Psoas muscle (tissue), 8 donors: Measurements from ENCODE around the gene CDH10. TPM values are rescaled to one million over a fixed set of nuclear protein-coding genes. Genes with fewer than 3 reads are reported as not detected.

Source experiments
- ATAC-seq, 4 donors: fragments of 200-7000 bp; cut with Tn5 transposase; one replicate each; pipeline ENCODE4 v1.9.1; 2020; ENCODE audit warnings: moderate library complexity in 3 of 4, mild to moderate bottlenecking in 2 of 4
- DNase-seq, 2 donors: peaks; one replicate each; pipeline ENCODE4 v3.0.0-alpha.2; 2020
- H3K27ac ChIP-seq: fragments of 200-600 bp; one replicate; pipeline ENCODE4 v1.8.0; 2022
- H3K27me3 ChIP-seq, 3 donors: fragments of 200-600 bp in 1 of 3; one replicate each; pipeline versions ENCODE4 v1.6.1 to v1.8.0; 2013 to 2022; ENCODE audit warnings: low read length in 2 of 3, mild to moderate bottlenecking in 2 of 3, moderate library complexity in 1 of 3; ENCODE audit not compliant: insufficient read depth in 3 of 3
- H3K36me3 ChIP-seq, 2 donors: fragments of 200-600 bp in 1 of 2; one replicate each; pipeline versions ENCODE4 v1.6.1 to v1.8.0; 2013 to 2022; ENCODE audit warnings: low read depth in 1 of 2, mild to moderate bottlenecking in 1 of 2, moderate library complexity in 1 of 2; ENCODE audit not compliant: insufficient read depth in 1 of 2
- H3K4me1 ChIP-seq: fragments of 200-600 bp; one replicate; pipeline ENCODE4 v1.8.0; 2022
- H3K4me3 ChIP-seq: fragments of 200-600 bp; one replicate; pipeline ENCODE4 v1.8.0; 2022; ENCODE audit warnings: mild to moderate bottlenecking
- H3K9me3 ChIP-seq: fragments of 200-600 bp; one replicate; pipeline ENCODE4 v1.8.0; 2022
- CTCF ChIP-seq: fragments of 200-600 bp; IDR thresholded peaks from one replicate; pipeline ENCODE4 v1.8.0; 2022; ENCODE audit warnings: antibody characterized with exemption
- WGBS, 3 donors: extraction: QIAGEN DNeasy Blood & Tissue Kit; methylation state at CpG; one replicate each; pipeline versions ENCODE4 v1.1.6 to v1.1.7; 2013; 5-methylcytosine and 5-hydroxymethylcytosine counted together
- intact Hi-C, 2 donors: fragments of 100-400 bp; cut with DNase I; formaldehyde crosslinking; loops; one replicate each; pipeline versions ENCODE4 v1.11.0 to v1.14.2; 2022
- polyA plus RNA-seq, 3 donors: library from polyadenylated mRNA; stranded (reverse); fragments of 200-250 nt; gene quantifications; one replicate each; pipeline ENCODE4 v1.2.3, GENCODE V29; 2013
- total RNA-seq, 4 donors: library from RNA; stranded (reverse); fragmentation: NEBNext Ultra II Directional in 2 of 4; extraction: Animal tissue kit (Norgen Biotek cat#: 25700) in 2 of 4; gene quantifications; one replicate each; pipeline versions ENCODE4 v1.2.1 to v1.2.4, GENCODE V29; 2021 to 2023
- donor health status: healthy with polysubstance abuse.
- donor health status: DM: no; HTN: no; CAD: no; lungs with moderate emphysema.
- donor health status: Bipolar disorder and iron deficiency.
- donor health status: healthy.
- donor health status: DM: yes; HTN: yes; CAD: no.
- donor health status: DM: no; HTN: no; CAD: no.
- donor health status: DM: no; HTN: no; CAD: no.
- donor health status: DM: yes; HTN: yes; CAD: no.

The CDH10 gene
- total and polyA plus RNA-seq, 7 donors: 0.03 TPM; not detected in 6

- Histone ChIP-seq H3K4me1 (no peaks in the 10 kb centered on the region), H3K27ac (no peak overlapping the region), H3K27me3 (no peaks in the 10 kb centered on the region), H3K4me3 (no peak overlapping the region), H3K36me3 (no peaks in the 10 kb centered on the region), H3K9me3 (no peaks in the 10 kb centered on the region)
- DNase-seq: no peak
- intact Hi-C loops: no loop called here
- ATAC-seq: no peak
- no peak for TF ChIP-seq CTCF
- WGBS, 3 donors: 8 to 12% (median 9%) methylated on average over 1 of the region's 1 CpG
These were observed 45.8 kb downstream of the CDH10 start for GRCh38 chr5:24598956-24599355.

DNA sequence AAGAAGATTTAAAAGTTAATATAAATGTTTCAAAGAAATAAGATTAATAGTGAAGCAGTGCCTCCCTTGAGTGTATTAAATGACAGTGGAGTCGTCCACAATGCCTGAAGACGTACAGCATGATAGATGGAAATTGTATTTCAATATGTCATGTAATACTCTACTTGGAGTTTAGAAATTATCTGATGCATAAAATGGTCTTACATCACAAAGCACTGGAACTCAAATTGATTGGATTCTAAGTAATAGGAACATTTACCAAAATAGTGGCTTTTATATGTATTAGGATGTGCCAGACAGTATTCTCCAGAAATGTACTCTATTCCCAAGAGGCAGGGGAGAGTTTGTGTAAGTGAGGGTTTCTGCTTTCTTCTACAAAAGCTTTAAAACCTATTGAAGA, 49.4 kb downstream of the CDH10 start:
- Histone ChIP-seq H3K27ac (no peak overlapping the region), H3K4me3 (no peak overlapping the region), H3K27me3 (no peaks in the 10 kb centered on the region), H3K4me1 (no peaks in the 10 kb centered on the region), H3K9me3 (no peaks in the 10 kb centered on the region), H3K36me3 (no peaks in the 10 kb centered on the region)
- no peak for TF ChIP-seq CTCF
- WGBS, 3 donors: 34 to 39% (median 37%) methylated on average over 2 of the region's 2 CpGs
- intact Hi-C loops: no loop called here
- DNase-seq (no peak), ATAC-seq (no peak)

- ATAC-seq (no peak), DNase-seq (no peak)
- Histone ChIP-seq H3K27ac (no peak overlapping the region), H3K4me1 (no peaks in the 10 kb centered on the region), H3K27me3 (no peaks in the 10 kb centered on the region), H3K4me3 (no peak overlapping the region), H3K9me3 (no peaks in the 10 kb centered on the region), H3K36me3 (no peaks in the 10 kb centered on the region)
- intact Hi-C loops: no loop called here
- no peak for TF ChIP-seq CTCF
These were observed 53.4 kb downstream of the CDH10 start for GRCh38 chr5:24591426-24591825.

DNA sequence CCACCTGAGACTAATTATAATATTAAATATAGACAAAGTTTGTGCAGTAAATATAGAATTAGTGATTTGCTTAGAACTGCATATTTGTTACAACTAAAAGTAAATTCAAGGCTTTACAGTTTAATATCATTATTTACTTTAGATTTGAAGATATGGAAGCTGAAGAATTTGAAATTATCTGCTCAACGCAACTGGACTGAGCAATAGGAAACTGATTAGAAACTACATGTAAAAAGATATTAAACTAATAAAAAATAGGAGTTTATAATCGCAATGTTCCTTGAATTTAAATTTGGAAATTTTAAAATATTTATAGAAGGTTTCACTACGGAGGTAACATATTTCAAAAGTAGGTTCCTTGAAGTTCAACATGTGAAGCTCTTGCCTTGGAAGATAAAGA, 55.2 kb downstream of the CDH10 start:
- DNase-seq (no peak), ATAC-seq (no peak)
- intact Hi-C loops: no loop called here
- H3K4me1 ChIP-seq: no peaks in the 10 kb centered on the region
- H3K9me3 ChIP-seq: no peaks in the 10 kb centered on the region
- H3K36me3 ChIP-seq: no peaks in the 10 kb centered on the region
- no peak overlapping the region for H3K27ac ChIP-seq
- WGBS, 3 donors: 89 to 92% (median 91%) methylated on average over 3 of the region's 3 CpGs
- no peaks in the 10 kb centered on the region for H3K27me3 ChIP-seq
- no peak for TF ChIP-seq CTCF
- H3K4me3 ChIP-seq: no peak overlapping the region

DNA sequence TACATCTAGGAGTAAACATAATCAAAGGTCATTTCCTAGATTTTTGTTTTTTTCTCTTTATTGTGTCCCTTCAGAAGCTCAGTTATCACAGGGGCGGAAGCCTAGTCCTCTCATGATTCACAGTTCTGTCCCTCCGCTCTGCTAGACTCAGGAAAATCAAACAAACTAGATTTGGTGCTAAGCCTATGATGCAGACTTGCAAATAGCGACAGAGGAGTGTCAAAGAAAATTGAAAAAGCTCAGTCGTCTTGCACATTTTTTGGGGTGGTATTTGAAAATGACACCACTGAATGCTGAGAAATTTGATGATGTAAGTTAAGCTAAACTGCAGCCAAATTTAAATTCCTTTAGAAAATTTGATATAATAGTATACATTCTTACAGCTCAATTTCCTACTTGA, 59.0 kb downstream of the CDH10 start:
- no peak overlapping the region for H3K4me3 ChIP-seq
- no peaks in the 10 kb centered on the region for H3K36me3 ChIP-seq
- TF ChIP-seq CTCF: no peak
- no peaks in the 10 kb centered on the region for H3K9me3 ChIP-seq
- intact Hi-C loops: no loop called here
- no peaks in the 10 kb centered on the region for H3K4me1 ChIP-seq
- H3K27me3 ChIP-seq: no peaks in the 10 kb centered on the region
- 55 to 59% (median 57%) methylated on average over 4 of the region's 4 CpGs for WGBS, 3 donors
- DNase-seq: no peak
- ATAC-seq: no peak
- no peak overlapping the region for H3K27ac ChIP-seq
